H1 (cell line): Measurements from ENCODE around the gene PFDN1. TPM values are rescaled to one million over a fixed set of nuclear protein-coding genes. Genes with fewer than 3 reads are reported as not detected.

Experiments used
- CTCF ChIA-PET: fragments of 300-600 bp; sonication (Branson Sonifier 250); formaldehyde crosslinking; loops from one replicate; lab custom pipeline; 2021; ENCODE audit not compliant: partially characterized antibody; lab: Charles Lee
- POLR2A ChIA-PET: fragments of 300-600 bp; sonication (Branson Sonifier 250); formaldehyde crosslinking; loops from one replicate; lab custom pipeline; 2021; ENCODE audit warnings: inconsistent platforms; ENCODE audit not compliant: partially characterized antibody; lab: Charles Lee
- DNase-seq, 2 experiments: peaks; one replicate each; pipeline versions ENCODE4 v3.0.0 to v3.0.0-alpha.2; 2010 to 2022; ENCODE audit warnings: low spot score in 2 of 2, low read depth in 1 of 2, mixed read lengths in 1 of 2
- FAIRE-seq: peaks from 2 replicates; lab custom pipeline; 2011; peaks lifted over from hg19 to GRCh38; lab: Jason Lieb, UNC
- H2AFZ ChIP-seq: 2 replicates; pipeline ENCODE4 v1.8.1; 2012; ENCODE audit warnings: low read length, inconsistent platforms
- H2AK5ac ChIP-seq: 2 replicates; pipeline ENCODE4 v1.6.1; 2013; ENCODE audit warnings: low read depth, low read length
- H2BK120ac ChIP-seq: replicated peaks from 2 replicates; pipeline ENCODE3; 2013; ENCODE audit warnings: low read depth, low read length, inconsistent platforms
- H2BK12ac ChIP-seq: 2 replicates; pipeline ENCODE4 v1.6.1; 2013; ENCODE audit warnings: low read depth, low read length
- H2BK15ac ChIP-seq: 2 replicates; pipeline ENCODE4 v1.6.1; 2013; ENCODE audit warnings: low read length
- H2BK20ac ChIP-seq: 2 replicates; pipeline ENCODE4 v1.6.1; 2013; ENCODE audit warnings: low read length
- H2BK5ac ChIP-seq: 2 replicates; pipeline ENCODE4 v1.6.1; 2013; ENCODE audit warnings: low read depth, low read length
- H3K14ac ChIP-seq: 2 replicates; pipeline ENCODE4 v1.6.1; 2013; ENCODE audit warnings: inconsistent platforms; ENCODE audit not compliant: insufficient read length
- H3K18ac ChIP-seq: 2 replicates; pipeline ENCODE4 v1.6.1; 2013; ENCODE audit warnings: low read length; ENCODE audit errors: extremely low read depth
- H3K23ac ChIP-seq: 2 replicates; pipeline ENCODE4 v1.6.1; 2013; ENCODE audit warnings: inconsistent platforms; ENCODE audit not compliant: insufficient read length
- H3K23me2 ChIP-seq: 2 replicates; pipeline ENCODE4 v1.6.1; 2013; ENCODE audit warnings: low read depth, low read length
- H3K27ac ChIP-seq: 2 replicates; pipeline ENCODE4 v1.6.1; 2011; ENCODE audit warnings: low read depth, low read length, inconsistent platforms
- H3K27me3 ChIP-seq, 4 experiments: replicated peaks in 1 of 4; 1 replicate in 1 of 4; 2 replicates in 3 of 4; pipeline versions ENCODE4 v1.6.1 to v1.8.1; 2011 to 2013; ENCODE audit warnings: low read length in 3 of 4, mild to moderate bottlenecking in 3 of 4, inconsistent platforms in 2 of 4, mixed read lengths in 2 of 4, moderate library complexity in 1 of 4; ENCODE audit not compliant: control insufficient read depth in 3 of 4, insufficient read depth in 3 of 4; ENCODE audit errors: extremely low read depth in 1 of 4
- H3K36me3 ChIP-seq, 4 experiments: 2 replicates each; pipeline versions ENCODE4 v1.6.1 to v1.8.1; 2011 to 2013; ENCODE audit warnings: mild to moderate bottlenecking in 4 of 4, low read length in 3 of 4, moderate library complexity in 2 of 4, control low read depth in 1 of 4, inconsistent platforms in 1 of 4; ENCODE audit not compliant: insufficient read depth in 4 of 4, control insufficient read depth in 2 of 4
- H3K4ac ChIP-seq: replicated peaks from 2 replicates; pipeline ENCODE3; 2013; ENCODE audit warnings: low read length, low read depth, mixed read lengths, inconsistent platforms; ENCODE audit not compliant: insufficient read length
- H3K4me1 ChIP-seq, 4 experiments: replicated peaks in 1 of 4; 1 replicate in 1 of 4; 2 replicates in 3 of 4; pipeline versions ENCODE4 v1.6.1 to v1.8.1; 2011 to 2013; ENCODE audit warnings: low read length in 3 of 4, inconsistent platforms in 2 of 4, mixed read lengths in 1 of 4; ENCODE audit not compliant: insufficient read depth in 4 of 4, control insufficient read depth in 3 of 4
- H3K4me2 ChIP-seq, 2 experiments: 2 replicates each; pipeline versions ENCODE4 v1.6.1 to v1.8.1; 2011 to 2013; ENCODE audit warnings: low read depth in 2 of 2, low read length in 2 of 2, control low read depth in 1 of 2, inconsistent platforms in 1 of 2, mild to moderate bottlenecking in 1 of 2; ENCODE audit not compliant: insufficient read depth in 1 of 2
- H3K4me3 ChIP-seq, 4 experiments: fragments of 200-600, 300-600 bp in 1 of 4; sonication (generic), shearing (Covaris generic), sonication (Bioruptor Twin) in 1 of 4; 2 replicates each; pipeline versions ENCODE4 v1.5.1 to v1.8.1; 2011 to 2016; ENCODE audit warnings: low read length in 4 of 4, low read depth in 3 of 4, control low read depth in 2 of 4, inconsistent platforms in 2 of 4, mild to moderate bottlenecking in 2 of 4, mixed read lengths in 1 of 4, moderate library complexity in 1 of 4; ENCODE audit not compliant: insufficient read depth in 2 of 4; ENCODE audit errors: extremely low read depth in 1 of 4
- H3K56ac ChIP-seq: replicated peaks from 2 replicates; pipeline ENCODE3; 2013; ENCODE audit warnings: low read depth, mild to moderate bottlenecking, mixed read lengths, low read length, inconsistent platforms; ENCODE audit not compliant: insufficient read length
- H3K79me1 ChIP-seq: 2 replicates; pipeline ENCODE4 v1.6.1; 2013; ENCODE audit warnings: low read depth, low read length, control low read depth
- H3K79me2 ChIP-seq, 2 experiments: 2 replicates each; pipeline versions ENCODE4 v1.6.1 to v1.8.1; 2012 to 2013; ENCODE audit warnings: low read length in 2 of 2, mild to moderate bottlenecking in 2 of 2, inconsistent platforms in 1 of 2; ENCODE audit not compliant: insufficient read depth in 2 of 2, control insufficient read depth in 1 of 2
- H3K9ac ChIP-seq, 4 experiments: replicated peaks in 1 of 4; 1 replicate in 1 of 4; 2 replicates in 3 of 4; pipeline versions ENCODE4 v1.6.1 to v1.8.1; 2011 to 2013; ENCODE audit warnings: low read depth in 3 of 4, low read length in 3 of 4, control low read depth in 2 of 4, mild to moderate bottlenecking in 2 of 4, moderate library complexity in 2 of 4, inconsistent platforms in 1 of 4; ENCODE audit errors: extremely low read depth in 1 of 4
- H3K9me3 ChIP-seq, 2 experiments: 2 replicates each; pipeline versions ENCODE4 v1.6.1 to v1.8.1; 2012 to 2013; ENCODE audit warnings: mild to moderate bottlenecking in 2 of 2, moderate library complexity in 2 of 2, control low read depth in 1 of 2, inconsistent platforms in 1 of 2, low read depth in 1 of 2, low read length in 1 of 2, mixed read lengths in 1 of 2; ENCODE audit not compliant: insufficient read depth in 2 of 2
- H4K20me1 ChIP-seq, 2 experiments: replicated peaks in 1 of 2; 2 replicates each; pipeline versions ENCODE3 to v1.8.1; 2011 to 2013; ENCODE audit warnings: inconsistent platforms in 2 of 2, low read length in 2 of 2, mild to moderate bottlenecking in 1 of 2; ENCODE audit not compliant: insufficient read depth in 2 of 2, control insufficient read depth in 1 of 2
- H4K5ac ChIP-seq: 2 replicates; pipeline ENCODE4 v1.6.1; 2013; ENCODE audit warnings: low read length, low read depth, mixed read lengths, inconsistent platforms; ENCODE audit not compliant: insufficient read length
- H4K8ac ChIP-seq: 2 replicates; pipeline ENCODE4 v1.8.0; 2013; ENCODE audit warnings: mild to moderate bottlenecking, moderate library complexity, low read length, inconsistent platforms; ENCODE audit not compliant: insufficient read depth; ENCODE audit errors: extremely low read depth
- H4K91ac ChIP-seq: replicated peaks from 2 replicates; pipeline ENCODE3; 2013; ENCODE audit warnings: low read length, mixed read lengths, inconsistent platforms; ENCODE audit not compliant: insufficient read length
- CREB1 ChIP-seq: IDR thresholded peaks from 2 replicates; pipeline ENCODE4 v1.6.1; 2012; ENCODE audit warnings: inconsistent platforms
- FOSL1 ChIP-seq: IDR thresholded peaks from 2 replicates; pipeline ENCODE4 v1.6.1; 2011; ENCODE audit warnings: mild to moderate bottlenecking, low read depth, low read length, moderate library complexity; ENCODE audit not compliant: insufficient read depth
- JUN ChIP-seq: IDR thresholded peaks from 2 replicates; pipeline ENCODE4 v1.6.1; 2011; ENCODE audit warnings: low read depth, mild to moderate bottlenecking, improper control_type of control experiment, low read length
- RAD21 ChIP-seq, 2 experiments: IDR thresholded peaks in 1 of 2; conservative IDR thresholded peaks in 1 of 2; 2 replicates each; pipeline ENCODE4 v1.6.1; 2011; ENCODE audit warnings: low read depth in 2 of 2, low read length in 2 of 2, improper control_type of control experiment in 1 of 2, inconsistent platforms in 1 of 2, mild to moderate bottlenecking in 1 of 2, moderate library complexity in 1 of 2
- WGBS, 2 experiments: shearing (Covaris generic) in 1 of 2; methylation state at CpG; one replicate each; pipeline versions ENCODE4 v1.1.6 to v1.1.7; 2013 to 2015; ENCODE audit warnings: low lambda C conversion rate in 2 of 2, mixed read lengths in 2 of 2, inconsistent platforms in 1 of 2, low coverage in 1 of 2, missing lambda C conversion rate in 1 of 2; ENCODE audit not compliant: insufficient replicate concordance in 2 of 2, insufficient coverage in 1 of 2, insufficient read length in 1 of 2; ENCODE audit errors: extremely low coverage in 1 of 2, missing lambda C conversion rate in 1 of 2; 5-methylcytosine and 5-hydroxymethylcytosine counted together
- polyA plus RNA-seq, 7 experiments: library from polyadenylated mRNA; depleted of rRNA in 3 of 7; stranded (reverse) in 5 of 7; unstranded in 2 of 7; fragments of >200 nt in 5 of 7; fragments of 200-250 nt in 2 of 7; gene quantifications; 1 replicate in 5 of 7; 2 replicates in 1 of 7; 4 replicates in 1 of 7; pipeline versions ENCODE4 v1.2.1 to v1.2.3, GENCODE V29; 2011 to 2013; ENCODE audit warnings: missing spikeins in 2 of 7, mixed read lengths in 2 of 7
- total RNA-seq: library from RNA; stranded (reverse); fragmentation: NEBNext Ultra II Directional; extraction: Animal tissue kit (Norgen Biotek cat#: 25700); gene quantifications from 2 replicates; pipeline ENCODE4 v1.2.1, GENCODE V29; 2021

Gene PFDN1
- total and polyA plus RNA-seq, 2 of the 8 experiments (the other 6 are each of a cell fraction or from before 2014, with no cell fraction given) = 53.0 to 89.6 TPM

DNA sequence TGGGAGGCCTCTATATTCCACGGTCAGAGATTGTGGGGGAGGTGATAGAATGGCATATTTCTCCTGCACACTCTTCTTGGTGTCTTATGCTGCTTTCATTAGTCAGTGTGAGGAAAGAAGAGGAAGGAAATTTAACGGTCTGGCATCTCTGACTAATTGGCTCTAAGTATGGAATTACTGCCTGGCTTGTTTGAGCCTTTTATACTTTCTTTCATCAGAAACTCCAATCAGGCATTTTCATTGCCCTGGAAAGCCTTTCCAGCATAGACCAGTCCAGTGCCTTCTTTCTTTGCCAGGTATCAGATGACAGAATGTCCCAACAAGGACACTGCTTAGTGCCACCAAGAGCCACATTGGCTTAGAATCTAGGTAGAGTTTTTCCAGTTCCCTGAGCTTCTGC, 97.7 kb downstream of the PFDN1 start:
- Histone ChIP-seq H3K56ac (no peak overlapping the region), H2BK12ac (no peak overlapping the region), H3K9ac (no peak overlapping the region), H3K23ac (no peak overlapping the region), H3K79me1 (no peaks in the 10 kb centered on the region), H3K4ac (no peak overlapping the region), H3K79me2 (no peaks in the 10 kb centered on the region), H3K23me2 (no peaks in the 10 kb centered on the region; the same call in 1 of the 2 replicates), H4K20me1 (no peaks in the 10 kb centered on the region), H3K4me1 (peaks cover 0 to 5% (median 4%) of the 10 kb centered on the region in 4 experiments; a peak in 5 of 7 replicates), H3K27ac (no peak overlapping the region), H2AK5ac (no peak overlapping the region), H4K8ac (0 out of 2 replicates have a peak overlapping the region, but pooled peaks have one; percentile 43), H3K14ac (no peak overlapping the region), H3K4me2 (peak overlapping the region in 1 of 2 experiments; percentile 6; a peak in 1 of 4 replicates), H3K27me3 (no peaks in the 10 kb centered on the region), H3K9me3 (no peaks in the 10 kb centered on the region), H4K5ac (no peak overlapping the region), H4K91ac (no peak overlapping the region), H3K4me3 (no peak overlapping the region), H2BK120ac (no peak overlapping the region), H2BK20ac (no peak overlapping the region), H2AFZ (no peak overlapping the region), H2BK15ac (no peak overlapping the region), H3K18ac (no peak overlapping the region), H2BK5ac (no peak overlapping the region), H3K36me3 (no peaks in the 10 kb centered on the region)
- DNase-seq (no peak), FAIRE-seq (no peak)
- POLR2A ChIA-PET = interaction anchor here (0.6 to 1.4 kb wide), 4 partner anchors 10 to 128 kb away, joined by 3 to 5 read pairs (median 4); no protein-coding TSS in a partner anchor
- no peak for TF ChIP-seq RAD21 (IDR thresholded peaks at IDR 0.05 in 1 of 2, conservative IDR thresholded peaks at IDR 0.05 in 1 of 2; ENCODE audit: low read depth in 2 of 2, low read length in 2 of 2)
- no peak for TF ChIP-seq JUN
- no peak for TF ChIP-seq FOSL1
- TF ChIP-seq CREB1 = no peak
- WGBS, 2 experiments = 92% methylated on average over 2 of the region's 2 CpGs; no CpG with 5 or more reads in 1 of the 2 experiments
- CTCF ChIA-PET = interaction anchor here (0.8 to 2.7 kb wide), 17 partner anchors 8 to 177 kb away, joined by 3 to 55 read pairs (median 6); no protein-coding TSS in a partner anchor
